CD4-positive, alpha-beta T cell treated with Interleukin-4 for 1 hour (primary cell): ENCODE results near the gene ZBP1.

Experiments used
- DNase-seq, 2 donors: peaks; one replicate each; pipeline ENCODE4 v3.0.0-alpha.2; 2020 to 2022

Gene ZBP1

DNA sequence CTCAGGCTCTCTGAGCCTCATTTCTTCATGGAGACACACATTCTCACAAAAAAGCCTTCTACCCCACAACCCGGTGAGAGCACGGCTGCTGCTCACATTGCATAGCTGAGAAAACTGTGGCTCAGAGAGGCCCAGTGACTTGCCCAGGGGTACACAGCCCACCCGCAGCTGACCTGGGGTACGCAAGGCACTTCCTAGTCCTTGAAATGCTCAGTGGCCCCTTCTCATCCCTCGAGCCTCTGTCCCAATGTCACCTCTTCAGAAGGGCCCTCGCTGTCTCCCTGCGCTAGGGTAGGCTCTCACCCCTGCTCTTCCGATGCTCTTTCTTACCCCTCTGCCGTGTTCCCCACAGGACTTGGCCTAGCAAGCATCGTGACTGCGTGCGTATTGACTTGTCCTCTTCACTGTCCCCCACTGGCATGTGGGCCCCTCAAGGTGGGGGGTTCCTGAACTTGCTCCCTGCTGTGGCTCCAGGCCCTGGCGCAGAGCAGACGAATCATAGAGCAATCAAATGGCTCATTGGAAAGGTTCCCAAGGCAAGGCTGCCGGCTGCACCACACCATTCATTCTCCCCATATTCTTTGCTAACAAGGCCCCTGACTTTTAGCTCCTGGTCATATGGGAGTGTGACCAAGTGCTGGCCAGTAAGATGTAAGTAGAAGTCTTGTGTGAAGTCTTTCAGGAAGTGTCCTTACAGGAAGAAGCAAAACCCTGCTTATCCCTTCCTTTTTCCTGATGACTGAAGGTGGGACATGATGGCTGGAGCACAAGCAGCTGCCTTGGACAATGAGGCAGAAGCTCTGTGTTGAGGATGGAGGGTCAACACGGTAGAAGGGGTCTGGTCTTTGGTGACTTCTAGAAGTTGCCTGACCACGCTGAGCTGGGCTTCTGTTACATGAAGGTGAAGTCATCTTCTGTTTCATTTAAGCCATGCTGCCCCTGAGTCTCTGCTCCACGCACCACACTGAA is 36.7 kb downstream of the ZBP1 start:
- no peak for DNase-seq

- DNase-seq, result no peak
Observed at GRCh38 chr20:57582432-57583288, 37.6 kb downstream of the ZBP1 start.

GRCh38 chr20:57582029-57582378 is 38.2 kb downstream of the ZBP1 start:
- DNase-seq, result no peak

DNA sequence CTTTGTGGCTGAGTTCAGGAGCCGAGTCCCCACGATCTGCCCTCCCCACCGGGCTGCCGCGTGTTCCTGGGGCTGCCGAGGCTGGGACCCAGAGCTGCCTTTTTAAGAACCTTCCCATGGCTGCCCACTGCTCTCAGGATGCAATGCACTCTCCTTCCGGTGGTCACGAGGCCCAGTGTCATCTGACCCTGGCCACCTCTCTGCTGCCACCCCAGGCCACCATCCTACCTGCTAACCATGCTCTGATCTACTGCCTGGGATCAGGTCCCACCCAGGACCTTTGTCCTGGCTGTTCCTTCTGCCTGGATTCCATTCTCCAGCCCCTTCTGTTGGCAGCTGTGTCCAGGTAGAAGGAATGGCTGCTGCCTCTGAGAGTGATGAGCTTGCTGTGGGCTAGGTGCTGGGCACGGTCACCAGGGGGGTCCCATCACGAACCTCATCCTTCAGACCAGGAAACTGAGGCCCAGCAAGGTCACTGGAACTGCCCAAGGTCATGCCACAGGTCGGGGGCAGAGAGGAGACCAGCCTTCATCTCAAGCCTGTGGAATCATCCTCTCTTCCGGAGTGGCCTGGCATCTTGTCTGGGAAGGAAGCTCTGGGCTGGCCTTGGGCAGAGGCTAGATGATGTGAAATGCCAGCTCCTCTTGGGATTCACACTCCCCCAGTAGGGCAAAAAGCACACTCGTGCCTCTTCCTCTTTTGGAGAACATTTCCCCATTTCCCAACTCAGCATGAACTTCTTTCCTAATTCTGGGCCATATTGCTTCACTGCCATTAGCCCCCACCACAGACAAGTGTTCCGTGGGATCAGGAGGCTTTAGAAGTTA is 38.8 kb downstream of the ZBP1 start:
- no peak for DNase-seq

DNA sequence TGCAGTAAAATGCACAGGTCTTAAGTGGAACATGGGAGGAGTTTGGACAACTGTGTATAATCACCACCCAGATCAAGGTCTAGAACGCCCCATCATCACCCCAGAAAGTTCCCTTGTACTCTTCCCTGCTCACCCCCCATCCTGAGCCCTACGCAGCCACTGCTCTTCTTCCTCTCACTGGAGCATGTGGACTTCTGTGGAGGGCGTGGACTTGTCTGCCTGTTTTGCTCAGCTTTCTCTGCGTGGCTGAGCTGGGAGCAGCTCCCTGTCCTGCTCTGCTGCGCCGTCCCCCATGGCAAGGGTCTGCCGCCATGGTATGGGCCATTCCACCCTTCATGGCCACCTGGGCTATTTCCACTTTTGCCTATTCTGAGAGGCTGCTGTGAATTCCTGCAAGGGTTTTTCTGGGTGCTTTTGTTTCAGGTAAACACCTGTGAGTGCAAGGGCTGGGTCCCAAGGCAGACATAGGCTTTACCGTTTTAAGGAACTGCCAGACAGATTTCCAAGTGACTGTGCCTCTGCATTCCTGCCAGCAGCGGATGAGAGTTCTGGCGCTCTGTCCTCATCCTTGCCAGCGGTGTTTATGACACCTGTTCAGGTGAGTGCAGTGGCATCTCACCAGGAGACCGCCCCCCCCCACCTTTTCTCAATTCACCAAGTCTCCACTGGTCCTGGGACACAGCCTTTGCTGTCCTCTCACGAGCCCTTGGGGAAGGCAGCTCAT is 39.6 kb downstream of the ZBP1 start:
- no peak for DNase-seq

- DNase-seq, result no peak
Observed at GRCh38 chr20:57579898-57580447, 40.3 kb downstream of the ZBP1 start.

DNA sequence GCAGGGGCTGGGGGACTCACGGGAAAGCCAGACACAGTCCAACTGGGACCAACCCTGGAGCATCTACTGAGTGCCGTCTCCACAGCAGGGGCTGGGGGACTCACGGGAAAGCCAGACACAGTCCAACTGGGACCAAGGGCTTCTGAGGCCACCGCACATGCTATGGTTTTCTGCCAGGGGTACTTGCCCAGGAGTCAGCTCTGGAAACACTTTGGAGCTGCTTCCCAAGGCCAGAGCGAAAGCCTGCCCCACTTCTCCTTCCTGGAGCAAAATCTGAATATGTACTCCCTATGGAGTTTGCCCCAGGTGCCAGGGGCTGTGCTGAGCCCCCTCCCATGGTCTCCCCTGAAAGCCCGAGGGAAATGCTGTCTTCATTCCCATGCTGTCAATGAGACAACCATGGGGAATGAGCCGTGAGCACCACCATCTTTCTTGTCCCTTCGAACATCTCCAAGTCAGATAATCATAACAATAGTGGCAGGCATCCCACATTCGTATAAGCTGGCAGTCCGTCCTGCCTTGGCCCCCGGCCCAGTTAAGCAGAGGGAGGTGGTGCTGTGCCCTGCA is 40.8 kb downstream of the ZBP1 start:
- no peak for DNase-seq

GRCh38 chr20:57578476-57579165 is 41.6 kb downstream of the ZBP1 start:
- no peak for DNase-seq

- DNase-seq, result no peak
Observed at GRCh38 chr20:57577679-57578475, 42.3 kb downstream of the ZBP1 start.

DNA sequence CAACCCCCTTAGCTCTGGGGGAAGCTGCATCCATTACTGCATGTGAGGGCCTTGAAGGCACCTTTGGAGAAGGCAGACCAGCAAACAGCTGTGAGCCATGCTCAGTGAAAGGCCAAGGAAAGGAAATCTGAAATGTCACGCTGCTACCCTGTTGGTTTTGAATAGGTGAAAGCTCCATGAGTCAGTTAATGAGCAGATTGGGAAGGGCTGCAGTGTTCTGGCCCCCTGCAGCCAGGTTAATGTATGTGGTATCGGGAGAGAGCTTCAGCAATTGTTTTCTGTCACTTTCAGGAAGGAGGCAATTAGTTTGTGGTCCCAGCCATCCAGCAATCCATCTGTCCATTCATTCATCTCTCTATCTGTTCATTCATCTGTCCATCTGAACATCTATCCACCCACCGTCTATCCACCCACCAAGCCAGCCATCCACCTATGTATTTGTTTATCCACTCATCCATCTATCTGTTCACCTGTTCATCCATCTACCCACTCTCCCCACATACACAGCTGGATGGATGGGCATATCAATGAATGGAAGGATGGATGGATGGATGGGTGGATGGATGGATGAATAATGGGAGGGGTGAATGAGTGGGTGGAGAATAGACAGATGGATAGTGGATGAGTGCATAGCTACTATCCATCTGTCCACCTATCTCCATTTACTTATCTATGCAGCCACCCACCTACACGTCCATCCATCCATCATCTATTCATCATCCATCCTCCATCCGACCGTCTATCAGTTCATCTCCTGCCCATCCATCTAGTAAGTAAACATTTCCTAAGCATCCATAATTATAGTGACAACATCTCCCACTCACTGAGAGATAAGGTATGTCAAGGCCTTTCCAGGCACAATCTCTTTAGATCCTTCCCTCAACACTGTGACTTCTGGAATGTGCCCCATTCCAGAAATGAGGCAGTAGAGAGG is 43.3 kb downstream of the ZBP1 start:
- DNase-seq, result no peak

GRCh38 chr20:57576002-57576401 is 44.2 kb downstream of the ZBP1 start:
- no peak for DNase-seq

- no peak for DNase-seq
Observed at GRCh38 chr20:57574954-57575353, 45.3 kb downstream of the ZBP1 start.

DNA sequence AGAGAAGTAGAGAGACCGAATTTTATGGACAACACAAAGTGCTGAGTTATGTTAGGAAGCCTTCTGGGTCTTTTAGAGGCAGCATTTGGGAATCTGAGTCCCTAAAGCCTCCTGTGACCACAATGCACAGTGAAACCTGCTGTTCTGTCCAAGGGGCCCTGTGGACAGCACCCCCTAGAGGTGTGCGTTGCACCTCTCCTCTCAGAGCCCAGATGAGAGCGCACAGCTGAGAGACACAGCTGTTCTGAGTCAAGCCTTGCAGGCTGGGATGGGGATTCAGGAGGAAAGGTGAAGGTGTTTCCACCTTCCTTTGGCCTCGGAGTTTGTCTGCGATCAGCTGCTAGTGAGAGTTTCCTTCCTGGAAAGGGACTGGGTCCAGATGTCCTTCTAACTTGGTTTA is 46.3 kb downstream of the ZBP1 start:
- DNase-seq, result no peak

GRCh38 chr20:57573242-57573641 is 47.0 kb downstream of the ZBP1 start:
- no peak for DNase-seq

- DNase-seq, result no peak
Observed at GRCh38 chr20:57571782-57572416, 48.3 kb downstream of the ZBP1 start.

GRCh38 chr20:57570920-57571319 is 49.3 kb downstream of the ZBP1 start:
- no peak for DNase-seq

GRCh38 chr20:57570145-57570850 is 49.9 kb downstream of the ZBP1 start:
- DNase-seq, result no peak

DNA sequence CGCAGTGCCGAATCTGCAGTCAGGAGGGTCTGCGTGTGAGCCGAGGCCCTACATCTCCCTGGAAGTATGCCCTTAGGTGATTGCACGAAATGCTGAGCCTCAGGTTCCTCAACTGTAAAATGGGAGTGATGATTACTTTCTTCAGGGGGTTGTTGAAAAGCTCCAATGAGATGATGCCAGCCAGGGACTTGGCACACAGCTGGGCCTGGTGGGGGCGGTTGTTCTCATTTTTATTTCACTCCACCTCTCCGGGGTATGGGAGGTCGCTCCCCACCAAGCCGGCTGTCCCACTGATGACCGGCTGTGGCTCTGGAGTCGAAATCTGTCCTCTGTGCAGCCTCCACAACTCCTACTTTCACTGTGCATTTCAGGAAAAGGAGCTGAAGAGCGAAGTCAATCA is 51.3 kb downstream of the ZBP1 start:
- no peak for DNase-seq
